Liver (tissue), 9 donors: ENCODE data around the gene LSG1. TPM values are rescaled to one million over a fixed set of nuclear protein-coding genes. Genes with fewer than 3 reads are reported as not detected.

ENCODE experiments used
- DNase-seq: peaks from one replicate; pipeline ENCODE4 v3.0.0-alpha.2; 2017; ENCODE audit warnings: low spot score
- H3K27ac ChIP-seq, 2 donors: one replicate each; pipeline ENCODE4 v1.7.0; 2013; ENCODE audit warnings: inconsistent platforms in 2 of 2, low read length in 2 of 2, control low read depth in 1 of 2, low read depth in 1 of 2, mild to moderate bottlenecking in 1 of 2
- H3K27me3 ChIP-seq, 4 donors: one replicate each; pipeline versions ENCODE4 v1.6.1 to v1.7.0; 2013; ENCODE audit warnings: low read length in 3 of 4, inconsistent platforms in 1 of 4, mild to moderate bottlenecking in 1 of 4, moderate library complexity in 1 of 4; ENCODE audit not compliant: control insufficient read depth in 4 of 4, insufficient read depth in 4 of 4
- H3K36me3 ChIP-seq, 4 donors: one replicate each; pipeline versions ENCODE4 v1.6.1 to v1.7.0; 2013; ENCODE audit warnings: low read length in 3 of 4, mild to moderate bottlenecking in 3 of 4, low read depth in 1 of 4, moderate library complexity in 1 of 4; ENCODE audit not compliant: control insufficient read depth in 4 of 4, insufficient read depth in 3 of 4
- H3K4me1 ChIP-seq, 4 donors: one replicate each; pipeline versions ENCODE4 v1.6.1 to v1.7.0; 2013; ENCODE audit warnings: low read length in 3 of 4, mild to moderate bottlenecking in 3 of 4, moderate library complexity in 1 of 4; ENCODE audit not compliant: control insufficient read depth in 4 of 4, insufficient read depth in 4 of 4
- H3K4me3 ChIP-seq, 3 donors: one replicate each; pipeline versions ENCODE4 v1.6.1 to v1.7.0; 2013; ENCODE audit warnings: low read length in 3 of 3, control low read depth in 1 of 3, low read depth in 1 of 3, mild to moderate bottlenecking in 1 of 3
- H3K9ac ChIP-seq, 2 donors: one replicate each; pipeline ENCODE4 v1.7.0; 2013; ENCODE audit warnings: low read length in 2 of 2, mild to moderate bottlenecking in 2 of 2, moderate library complexity in 2 of 2, control low read depth in 1 of 2, low read depth in 1 of 2
- H3K9me3 ChIP-seq, 4 donors: one replicate each; pipeline versions ENCODE4 v1.6.1 to v1.7.0; 2013; ENCODE audit warnings: low read length in 3 of 4; ENCODE audit not compliant: control insufficient read depth in 4 of 4
- EGR1 ChIP-seq, 2 donors: IDR thresholded peaks; 2 replicates each; pipeline ENCODE4 v1.6.1; 2016 to 2018; ENCODE audit warnings: antibody characterized with exemption in 2 of 2, low read depth in 2 of 2
- FOXA1 ChIP-seq: IDR thresholded peaks from 2 replicates; pipeline ENCODE4 v1.6.1; 2016; ENCODE audit warnings: antibody characterized with exemption
- FOXA2 ChIP-seq: IDR thresholded peaks from 2 replicates; pipeline ENCODE4 v1.6.1; 2016; ENCODE audit warnings: antibody characterized with exemption
- GABPA ChIP-seq, 2 donors: IDR thresholded peaks in 1 of 2; conservative IDR thresholded peaks in 1 of 2; 2 replicates each; pipeline ENCODE4 v1.6.1; 2016; ENCODE audit warnings: antibody characterized with exemption in 2 of 2, mild to moderate bottlenecking in 1 of 2, moderate library complexity in 1 of 2
- HNF4A ChIP-seq, 2 donors: conservative IDR thresholded peaks; 2 replicates each; pipeline ENCODE4 v1.6.1; 2016; ENCODE audit warnings: antibody characterized with exemption in 2 of 2, mild to moderate bottlenecking in 2 of 2
- HNF4G ChIP-seq: IDR thresholded peaks from 2 replicates; pipeline ENCODE4 v1.6.1; 2016; ENCODE audit warnings: antibody characterized with exemption
- JUND ChIP-seq, 2 donors: IDR thresholded peaks; 2 replicates each; pipeline ENCODE4 v1.6.1; 2016; ENCODE audit warnings: antibody characterized with exemption in 2 of 2
- NR2F2 ChIP-seq: IDR thresholded peaks from 2 replicates; pipeline ENCODE4 v1.6.1; 2016; ENCODE audit warnings: antibody characterized with exemption
- RAD21 ChIP-seq, 2 donors: IDR thresholded peaks; 2 replicates each; pipeline ENCODE4 v1.6.1; 2016; ENCODE audit warnings: antibody characterized with exemption in 2 of 2, mild to moderate bottlenecking in 2 of 2
- RXRA ChIP-seq, 2 donors: IDR thresholded peaks; 2 replicates each; pipeline ENCODE4 v1.6.1; 2017 to 2018; ENCODE audit warnings: antibody characterized with exemption in 2 of 2, mild to moderate bottlenecking in 1 of 2
- TAF1 ChIP-seq: conservative IDR thresholded peaks from 2 replicates; pipeline ENCODE4 v1.6.1; 2016; ENCODE audit warnings: antibody characterized with exemption, mild to moderate bottlenecking
- YY1 ChIP-seq: IDR thresholded peaks from 2 replicates; pipeline ENCODE4 v1.6.1; 2016; ENCODE audit warnings: antibody characterized with exemption, mild to moderate bottlenecking
- WGBS: extraction: QIAGEN DNeasy Blood & Tissue Kit; methylation state at CpG from one replicate; pipeline ENCODE4 v1.1.7; 2013; 5-methylcytosine and 5-hydroxymethylcytosine counted together
- polyA plus RNA-seq, 2 donors: library from polyadenylated mRNA; stranded (reverse) in 1 of 2; unstranded in 1 of 2; fragments of 200-250 nt in 1 of 2; fragments of >200 nt in 1 of 2; fragmentation: Nextera tagmentation in 1 of 2; extraction: Ambion mirVana in 1 of 2; gene quantifications; one replicate each; pipeline versions ENCODE4 v1.2.1 to v1.2.3, GENCODE V29; 2013 to 2015
- total RNA-seq, 2 donors: library from RNA; depleted of rRNA; stranded (reverse); fragments of >200 nt; gene quantifications; one replicate each; pipeline ENCODE4 v1.2.3, GENCODE V29; 2014
- TF ChIP-seq, protein P1 (sequence below): IDR thresholded peaks from 2 replicates; pipeline ENCODE4 v1.6.1; 2016; ENCODE audit warnings: antibody characterized with exemption
- TF ChIP-seq, protein P2 (sequence below): IDR thresholded peaks from 2 replicates; pipeline ENCODE4 v1.6.1; 2016; ENCODE audit warnings: antibody characterized with exemption
- TF ChIP-seq, protein P3 (sequence below): IDR thresholded peaks from 2 replicates; pipeline ENCODE4 v1.6.1; 2016; ENCODE audit warnings: antibody characterized with exemption, mild to moderate bottlenecking
- TF ChIP-seq, protein P4 (sequence below): fragments of 150-350 bp; IDR thresholded peaks from 2 replicates; pipeline ENCODE4 v1.5.1; 2017; ENCODE audit warnings: improper control_type of control experiment, low read depth, low read length; ENCODE audit not compliant: missing input control
- TF ChIP-seq, protein P5 (sequence below): IDR thresholded peaks from 2 replicates; pipeline ENCODE4 v1.6.1; 2016; ENCODE audit warnings: antibody characterized with exemption
- donor health status: healthy.
- donor health status: healthy.
- donor health status: healthy.
- donor health status: healthy.
- donor health status: healthy.

LSG1 gene
- total and polyA plus RNA-seq, 4 donors: 13.6 to 38.5 (median 22.1) TPM

DNA sequence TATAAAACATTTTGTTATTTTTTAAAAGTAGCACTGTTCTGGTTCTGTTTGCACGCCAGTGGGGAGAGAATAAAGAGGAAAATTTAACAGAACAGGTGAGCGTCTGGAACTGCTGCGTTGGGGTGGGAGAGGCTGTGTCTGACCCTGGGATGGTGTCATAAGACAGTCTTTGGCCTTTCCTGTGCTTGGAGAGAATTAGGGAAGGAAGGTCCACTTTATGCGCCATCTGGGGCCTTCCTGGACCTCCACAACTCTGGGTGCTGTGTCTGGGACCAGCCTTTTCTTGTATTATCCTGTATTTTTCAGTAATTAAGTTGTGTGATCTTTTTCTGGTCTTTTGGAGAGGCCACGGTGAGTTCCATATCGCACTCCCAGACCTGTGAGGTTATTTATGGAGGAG, 17.0 kb upstream of the LSG1 start:
- Histone ChIP-seq H3K4me1 (peaks cover 17 to 26% (median 19%) of the 10 kb centered on the region in 4 donors), H3K4me3 (no peak overlapping the region)
- no peak for DNase-seq

More for the DNA sequence above, 17.0 kb upstream of the LSG1 start:
- H3K27ac ChIP-seq: no peak overlapping the region
- H3K27me3 ChIP-seq: no peaks in the 10 kb centered on the region
- TF ChIP-seq HNF4G (no peak), RAD21 (IDR thresholded peaks at IDR 0.05) (no peak), GABPA (IDR thresholded peaks at IDR 0.05 in 1 of 2, conservative IDR thresholded peaks at IDR 0.05 in 1 of 2) (no peak), RXRA (IDR thresholded peaks at IDR 0.05) (no peak), HNF4A (conservative IDR thresholded peaks at IDR 0.05) (no peak), TAF1 (no peak), YY1 (no peak), JUND (IDR thresholded peaks at IDR 0.05) (no peak), FOXA2 (no peak), FOXA1 (no peak), NR2F2 (no peak), EGR1 (IDR thresholded peaks at IDR 0.05; ENCODE audit: low read depth in 2 of 2) (no peak)
- TF ChIP-seq, protein P1, sequence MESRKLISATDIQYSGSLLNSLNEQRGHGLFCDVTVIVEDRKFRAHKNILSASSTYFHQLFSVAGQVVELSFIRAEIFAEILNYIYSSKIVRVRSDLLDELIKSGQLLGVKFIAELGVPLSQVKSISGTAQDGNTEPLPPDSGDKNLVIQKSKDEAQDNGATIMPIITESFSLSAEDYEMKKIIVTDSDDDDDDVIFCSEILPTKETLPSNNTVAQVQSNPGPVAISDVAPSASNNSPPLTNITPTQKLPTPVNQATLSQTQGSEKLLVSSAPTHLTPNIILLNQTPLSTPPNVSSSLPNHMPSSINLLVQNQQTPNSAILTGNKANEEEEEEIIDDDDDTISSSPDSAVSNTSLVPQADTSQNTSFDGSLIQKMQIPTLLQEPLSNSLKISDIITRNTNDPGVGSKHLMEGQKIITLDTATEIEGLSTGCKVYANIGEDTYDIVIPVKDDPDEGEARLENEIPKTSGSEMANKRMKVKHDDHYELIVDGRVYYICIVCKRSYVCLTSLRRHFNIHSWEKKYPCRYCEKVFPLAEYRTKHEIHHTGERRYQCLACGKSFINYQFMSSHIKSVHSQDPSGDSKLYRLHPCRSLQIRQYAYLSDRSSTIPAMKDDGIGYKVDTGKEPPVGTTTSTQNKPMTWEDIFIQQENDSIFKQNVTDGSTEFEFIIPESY: no peak
- TF ChIP-seq, protein P2, sequence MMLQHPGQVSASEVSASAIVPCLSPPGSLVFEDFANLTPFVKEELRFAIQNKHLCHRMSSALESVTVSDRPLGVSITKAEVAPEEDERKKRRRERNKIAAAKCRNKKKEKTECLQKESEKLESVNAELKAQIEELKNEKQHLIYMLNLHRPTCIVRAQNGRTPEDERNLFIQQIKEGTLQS: no peak
- TF ChIP-seq, protein P3, sequence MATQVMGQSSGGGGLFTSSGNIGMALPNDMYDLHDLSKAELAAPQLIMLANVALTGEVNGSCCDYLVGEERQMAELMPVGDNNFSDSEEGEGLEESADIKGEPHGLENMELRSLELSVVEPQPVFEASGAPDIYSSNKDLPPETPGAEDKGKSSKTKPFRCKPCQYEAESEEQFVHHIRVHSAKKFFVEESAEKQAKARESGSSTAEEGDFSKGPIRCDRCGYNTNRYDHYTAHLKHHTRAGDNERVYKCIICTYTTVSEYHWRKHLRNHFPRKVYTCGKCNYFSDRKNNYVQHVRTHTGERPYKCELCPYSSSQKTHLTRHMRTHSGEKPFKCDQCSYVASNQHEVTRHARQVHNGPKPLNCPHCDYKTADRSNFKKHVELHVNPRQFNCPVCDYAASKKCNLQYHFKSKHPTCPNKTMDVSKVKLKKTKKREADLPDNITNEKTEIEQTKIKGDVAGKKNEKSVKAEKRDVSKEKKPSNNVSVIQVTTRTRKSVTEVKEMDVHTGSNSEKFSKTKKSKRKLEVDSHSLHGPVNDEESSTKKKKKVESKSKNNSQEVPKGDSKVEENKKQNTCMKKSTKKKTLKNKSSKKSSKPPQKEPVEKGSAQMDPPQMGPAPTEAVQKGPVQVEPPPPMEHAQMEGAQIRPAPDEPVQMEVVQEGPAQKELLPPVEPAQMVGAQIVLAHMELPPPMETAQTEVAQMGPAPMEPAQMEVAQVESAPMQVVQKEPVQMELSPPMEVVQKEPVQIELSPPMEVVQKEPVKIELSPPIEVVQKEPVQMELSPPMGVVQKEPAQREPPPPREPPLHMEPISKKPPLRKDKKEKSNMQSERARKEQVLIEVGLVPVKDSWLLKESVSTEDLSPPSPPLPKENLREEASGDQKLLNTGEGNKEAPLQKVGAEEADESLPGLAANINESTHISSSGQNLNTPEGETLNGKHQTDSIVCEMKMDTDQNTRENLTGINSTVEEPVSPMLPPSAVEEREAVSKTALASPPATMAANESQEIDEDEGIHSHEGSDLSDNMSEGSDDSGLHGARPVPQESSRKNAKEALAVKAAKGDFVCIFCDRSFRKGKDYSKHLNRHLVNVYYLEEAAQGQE: no peak
- TF ChIP-seq, protein P4, sequence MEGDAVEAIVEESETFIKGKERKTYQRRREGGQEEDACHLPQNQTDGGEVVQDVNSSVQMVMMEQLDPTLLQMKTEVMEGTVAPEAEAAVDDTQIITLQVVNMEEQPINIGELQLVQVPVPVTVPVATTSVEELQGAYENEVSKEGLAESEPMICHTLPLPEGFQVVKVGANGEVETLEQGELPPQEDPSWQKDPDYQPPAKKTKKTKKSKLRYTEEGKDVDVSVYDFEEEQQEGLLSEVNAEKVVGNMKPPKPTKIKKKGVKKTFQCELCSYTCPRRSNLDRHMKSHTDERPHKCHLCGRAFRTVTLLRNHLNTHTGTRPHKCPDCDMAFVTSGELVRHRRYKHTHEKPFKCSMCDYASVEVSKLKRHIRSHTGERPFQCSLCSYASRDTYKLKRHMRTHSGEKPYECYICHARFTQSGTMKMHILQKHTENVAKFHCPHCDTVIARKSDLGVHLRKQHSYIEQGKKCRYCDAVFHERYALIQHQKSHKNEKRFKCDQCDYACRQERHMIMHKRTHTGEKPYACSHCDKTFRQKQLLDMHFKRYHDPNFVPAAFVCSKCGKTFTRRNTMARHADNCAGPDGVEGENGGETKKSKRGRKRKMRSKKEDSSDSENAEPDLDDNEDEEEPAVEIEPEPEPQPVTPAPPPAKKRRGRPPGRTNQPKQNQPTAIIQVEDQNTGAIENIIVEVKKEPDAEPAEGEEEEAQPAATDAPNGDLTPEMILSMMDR: no peak
- TF ChIP-seq, protein P5, sequence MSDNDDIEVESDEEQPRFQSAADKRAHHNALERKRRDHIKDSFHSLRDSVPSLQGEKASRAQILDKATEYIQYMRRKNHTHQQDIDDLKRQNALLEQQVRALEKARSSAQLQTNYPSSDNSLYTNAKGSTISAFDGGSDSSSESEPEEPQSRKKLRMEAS: no peak
- no peak overlapping the region for H3K9ac ChIP-seq
- 82% methylated on average over 6 of the region's 6 CpGs for WGBS
- H3K9me3 ChIP-seq: no peaks in the 10 kb centered on the region
- H3K36me3 ChIP-seq: no peaks in the 10 kb centered on the region
